Activated CD4-positive, alpha-beta T cell treated with anti-CD3 and anti-CD28 coated beads, Interleukin-2, Interleukin-4, amounts not matched to agents 100 ng/mL and 50 ng/mL, durations not matched to agents 16 hours and 8 hours (primary cell): ENCODE results near the gene UGT1A9.

Experiments used
- DNase-seq: peaks from one replicate; pipeline ENCODE4 v3.0.0-alpha.2; 2020; ENCODE audit warnings: low spot score

UGT1A9 gene

GRCh38 chr2:233758849-233759248 lies 87.2 kb downstream of the UGT1A9 start:
- DNase-seq: no peak

DNA sequence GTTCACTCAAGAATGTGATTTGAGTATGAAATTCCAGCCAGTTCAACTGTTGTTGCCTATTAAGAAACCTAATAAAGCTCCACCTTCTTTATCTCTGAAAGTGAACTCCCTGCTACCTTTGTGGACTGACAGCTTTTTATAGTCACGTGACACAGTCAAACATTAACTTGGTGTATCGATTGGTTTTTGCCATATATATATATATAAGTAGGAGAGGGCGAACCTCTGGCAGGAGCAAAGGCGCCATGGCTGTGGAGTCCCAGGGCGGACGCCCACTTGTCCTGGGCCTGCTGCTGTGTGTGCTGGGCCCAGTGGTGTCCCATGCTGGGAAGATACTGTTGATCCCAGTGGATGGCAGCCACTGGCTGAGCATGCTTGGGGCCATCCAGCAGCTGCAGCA lies 88.3 kb downstream of the UGT1A9 start, which contains the start of gene UGT1A1:
TSS of gene UGT1A1 (plus strand) at position 228 of the 400 bp plus-strand sequence. CDS start at position 246, 18 bp downstream.
- DNase-seq: no peak

- no peak for DNase-seq
Observed at GRCh38 chr2:233761040-233761769, 89.5 kb downstream of the UGT1A9 start.

GRCh38 chr2:233764264-233764663 lies 92.6 kb downstream of the UGT1A9 start:
- DNase-seq: no peak

GRCh38 chr2:233764761-233765160 lies 93.1 kb downstream of the UGT1A9 start:
- DNase-seq: no peak

GRCh38 chr2:233766416-233766815 lies 94.7 kb downstream of the UGT1A9 start:
- DNase-seq: no peak

- DNase-seq: no peak
Observed at GRCh38 chr2:233768076-233768475, 96.4 kb downstream of the UGT1A9 start.

DNA sequence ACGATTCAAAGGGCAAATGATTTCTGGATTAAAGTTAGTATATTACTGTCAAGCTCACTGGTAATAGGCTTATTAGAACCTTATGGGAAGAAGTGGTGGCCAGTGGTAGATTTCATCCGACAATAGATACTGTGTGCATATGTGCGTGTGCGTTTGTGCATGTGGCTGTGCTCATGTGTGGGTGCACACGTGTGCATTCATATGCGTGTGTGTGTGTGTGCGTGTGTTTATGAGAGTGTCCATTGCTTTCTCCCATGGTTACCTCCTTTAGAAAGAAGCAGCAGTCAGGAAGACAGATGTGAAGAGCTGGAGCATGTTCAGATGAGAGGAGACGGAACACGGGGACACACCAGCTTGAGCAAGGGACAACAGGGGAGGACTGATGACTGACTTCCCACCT lies 97.6 kb downstream of the UGT1A9 start:
- DNase-seq: no peak

DNA sequence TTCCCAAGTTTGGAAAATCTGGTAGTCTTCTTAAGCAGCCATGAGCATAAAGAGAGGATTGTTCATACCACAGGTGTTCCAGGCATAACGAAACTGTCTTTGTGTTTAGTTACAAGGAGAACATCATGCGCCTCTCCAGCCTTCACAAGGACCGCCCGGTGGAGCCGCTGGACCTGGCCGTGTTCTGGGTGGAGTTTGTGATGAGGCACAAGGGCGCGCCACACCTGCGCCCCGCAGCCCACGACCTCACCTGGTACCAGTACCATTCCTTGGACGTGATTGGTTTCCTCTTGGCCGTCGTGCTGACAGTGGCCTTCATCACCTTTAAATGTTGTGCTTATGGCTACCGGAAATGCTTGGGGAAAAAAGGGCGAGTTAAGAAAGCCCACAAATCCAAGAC lies 100.5 kb downstream of the UGT1A9 start:
- DNase-seq: no peak

DNA sequence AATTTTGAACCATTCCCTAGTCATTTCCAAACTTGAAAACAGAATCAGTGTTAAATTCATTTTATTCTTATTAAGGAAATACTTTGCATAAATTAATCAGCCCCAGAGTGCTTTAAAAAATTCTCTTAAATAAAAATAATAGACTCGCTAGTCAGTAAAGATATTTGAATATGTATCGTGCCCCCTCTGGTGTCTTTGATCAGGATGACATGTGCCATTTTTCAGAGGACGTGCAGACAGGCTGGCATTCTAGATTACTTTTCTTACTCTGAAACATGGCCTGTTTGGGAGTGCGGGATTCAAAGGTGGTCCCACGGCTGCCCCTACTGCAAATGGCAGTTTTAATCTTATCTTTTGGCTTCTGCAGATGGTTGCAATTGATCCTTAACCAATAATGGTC lies 100.9 kb downstream of the UGT1A9 start:
- DNase-seq: no peak

GRCh38 chr2:233773854-233774253 lies 102.2 kb downstream of the UGT1A9 start:
- no peak for DNase-seq

DNA sequence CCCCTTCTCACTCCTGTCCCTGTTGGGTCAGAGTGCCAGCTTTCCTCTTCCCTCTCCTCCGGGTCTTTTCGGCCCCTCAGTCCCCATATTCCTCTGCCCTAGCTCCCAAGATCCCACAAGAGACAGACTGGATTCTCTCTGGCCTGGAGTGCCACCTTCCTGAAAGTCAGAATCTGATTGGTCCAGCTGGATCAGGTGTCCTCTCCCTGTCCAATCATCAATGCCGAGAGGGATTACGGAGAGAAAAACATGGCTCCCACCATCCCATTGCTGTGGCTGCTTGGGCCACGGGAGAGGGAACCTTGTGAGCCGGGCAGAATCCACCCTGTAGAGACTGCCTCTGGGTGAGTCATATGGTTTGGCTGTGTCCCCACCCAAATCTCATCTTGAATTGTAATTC lies 103.7 kb downstream of the UGT1A9 start:
- DNase-seq: no peak

- no peak for DNase-seq
Observed at GRCh38 chr2:233778030-233778429, 106.3 kb downstream of the UGT1A9 start, which contains the start of gene MROH2A. Gene MROH2A (plus strand): TSS chr2:233778330. CDS start chr2:233779359, 1,029 bp downstream.

DNA sequence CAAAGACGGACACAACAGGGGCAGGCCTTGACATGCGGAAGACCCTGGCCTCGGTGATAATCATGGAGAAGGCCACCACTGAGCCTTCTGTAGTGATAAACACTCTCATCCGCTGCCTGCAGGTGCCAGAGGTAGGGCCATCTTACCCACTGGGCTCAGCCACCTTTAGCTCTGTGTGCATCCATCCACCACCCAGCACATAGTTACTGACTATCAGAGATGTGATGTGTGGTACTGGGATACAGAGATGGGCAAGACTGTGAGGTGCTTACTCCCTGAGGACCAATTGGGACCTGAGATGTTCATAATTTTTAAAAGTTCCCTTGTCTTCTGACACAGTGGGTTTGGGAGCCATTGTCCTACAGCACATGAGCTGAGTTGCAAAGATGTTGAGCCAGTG lies 108.0 kb downstream of the UGT1A9 start:
- no peak for DNase-seq

DNA sequence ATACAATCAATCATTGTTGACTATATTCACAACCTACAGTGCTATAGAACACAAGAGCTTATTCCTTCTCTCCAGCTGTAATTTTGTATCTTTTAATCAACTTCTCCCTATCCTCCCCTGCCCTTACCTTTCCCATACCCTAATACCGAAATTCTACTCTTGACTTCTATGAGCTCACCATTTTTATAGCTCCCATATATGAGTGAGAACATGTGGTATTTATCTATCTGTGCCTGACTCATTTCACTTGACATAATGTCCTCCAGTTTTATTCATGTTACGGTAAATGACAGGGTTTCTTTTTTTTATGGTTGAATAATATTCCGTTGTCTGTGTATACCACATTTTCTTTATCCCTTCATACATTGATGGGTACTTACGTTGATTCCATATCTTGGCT lies 109.1 kb downstream of the UGT1A9 start:
- no peak for DNase-seq

- no peak for DNase-seq
Observed at GRCh38 chr2:233789554-233789953, 117.9 kb downstream of the UGT1A9 start.

- no peak for DNase-seq
Observed at GRCh38 chr2:233791151-233791882, 119.6 kb downstream of the UGT1A9 start.

- no peak for DNase-seq
Observed at GRCh38 chr2:233791883-233792329, 120.2 kb downstream of the UGT1A9 start.

- DNase-seq: no peak
Observed at GRCh38 chr2:233792720-233793119, 121.0 kb downstream of the UGT1A9 start.

DNA sequence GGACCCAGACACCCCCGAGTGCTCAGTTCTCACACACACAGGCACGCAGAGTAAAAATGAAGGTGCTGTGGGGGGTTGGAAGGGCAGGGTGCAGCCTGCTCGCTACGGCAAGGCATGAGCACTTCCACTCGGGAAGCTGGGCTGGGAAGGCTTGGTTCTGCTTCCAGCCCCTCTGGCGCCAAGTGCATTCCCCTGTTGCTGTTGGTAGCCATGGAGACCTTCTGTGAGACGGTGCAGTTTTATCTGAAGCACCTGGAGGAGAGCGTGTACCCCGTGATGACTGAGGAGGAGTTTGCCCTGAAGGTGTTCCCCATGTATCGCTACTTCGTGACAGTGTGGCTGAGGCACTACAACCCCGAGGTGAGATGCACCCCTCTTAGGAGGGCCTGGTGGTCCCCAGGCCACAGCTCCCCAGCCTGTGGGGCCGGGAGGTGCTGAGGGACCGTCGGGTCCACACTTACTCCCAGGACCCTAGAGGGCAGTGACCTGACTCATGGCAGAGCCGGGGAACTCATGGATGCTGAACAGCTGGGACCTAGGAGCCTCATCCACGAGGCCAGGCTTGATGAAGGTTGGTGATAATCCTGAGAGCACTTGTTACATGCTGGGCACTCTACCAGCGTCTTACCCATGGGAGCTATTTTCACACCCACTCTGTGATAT lies 121.9 kb downstream of the UGT1A9 start:
- no peak for DNase-seq

- DNase-seq: no peak
Observed at GRCh38 chr2:233794128-233794658, 122.5 kb downstream of the UGT1A9 start.

DNA sequence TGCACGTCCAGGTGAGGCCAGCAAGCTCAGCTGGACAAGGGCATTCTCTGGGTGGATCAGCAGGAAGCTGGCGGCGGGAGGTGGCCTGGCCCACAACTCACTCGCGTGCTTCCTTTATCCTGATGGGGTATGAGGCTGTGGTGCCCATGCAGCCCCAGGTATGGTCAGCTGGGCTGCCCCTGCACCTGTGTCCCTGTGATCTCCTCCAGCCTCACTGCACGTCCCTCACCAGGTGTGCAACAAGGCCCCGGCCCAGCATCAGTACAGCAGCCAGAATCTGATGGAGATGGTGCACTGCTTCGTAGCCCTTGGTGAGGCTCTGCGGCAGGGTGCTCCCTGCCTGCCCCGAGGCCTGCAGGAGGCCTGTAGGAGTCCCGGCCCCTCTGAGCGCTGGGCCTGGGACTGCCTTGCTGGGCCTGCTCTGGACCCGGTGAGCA lies 124.1 kb downstream of the UGT1A9 start:
- DNase-seq: no peak
